K562 (cell line): Measurements from ENCODE around the gene OR2A14. TPM values are rescaled to one million over a fixed set of nuclear protein-coding genes. Genes with fewer than 3 reads are reported as not detected.

ENCODE experiments used
- CXXC5 ChIP-seq: fragments of 250-450 bp; sonication (Bioruptor Pico); IDR thresholded peaks from 2 replicates; pipeline ENCODE4 v1.8.0; 2022; ENCODE audit warnings: inconsistent platforms, mild to moderate bottlenecking, moderate library complexity
- TOE1 ChIP-seq, 2 experiments: fragments of 450-650 bp in 1 of 2; sonication (generic) in 1 of 2; formaldehyde crosslinking in 1 of 2; IDR thresholded peaks; 2 replicates each; pipeline versions ENCODE4 v1.7.1 to v1.8.0; 2016 to 2022; ENCODE audit warnings: borderline replicate concordance in 2 of 2, mild to moderate bottlenecking in 2 of 2, antibody characterized with exemption in 1 of 2, inconsistent platforms in 1 of 2, low read depth in 1 of 2, missing genetic modification reagents in 1 of 2, moderate library complexity in 1 of 2
- ZNF407 ChIP-seq: fragments of 450-650 bp; IDR thresholded peaks from 2 replicates; pipeline ENCODE4 v1.6.1; 2016; ENCODE audit warnings: low read depth
- polyA plus RNA-seq, 8 experiments: library from polyadenylated mRNA; depleted of rRNA in 4 of 8; stranded (reverse) in 5 of 8; unstranded in 3 of 8; fragments of >200 nt; fragmentation: Nextera tagmentation in 2 of 8; fragmentation: Illumina TruSeq in 1 of 8; extraction: Ambion mirVana in 2 of 8; extraction: Trizol in 1 of 8; gene quantifications; 2 replicates each; pipeline versions ENCODE4 v1.2.1 to v1.2.3, GENCODE V29; 2011 to 2014; ENCODE audit warnings: inconsistent platforms in 1 of 8, missing spikeins in 1 of 8
- total RNA-seq, 7 experiments: library from RNA; depleted of rRNA in 6 of 7; stranded (reverse); fragments of >200 nt in 6 of 7; fragmentation: Illumina TruSeq in 2 of 7; extraction: Trizol in 2 of 7; gene quantifications; 2 replicates each; pipeline versions ENCODE4 v1.2.1 to v1.2.3, GENCODE V29; 2011 to 2021; ENCODE audit warnings: low replicate concordance in 1 of 7

OR2A14 gene
- total and polyA plus RNA-seq, 9 of the 15 experiments (the other 6 are each of a cell fraction or from before 2014, with no cell fraction given) = not detected

- TF ChIP-seq ZNF407 (no peak), TOE1 (IDR thresholded peaks at IDR 0.05; ENCODE audit: borderline replicate concordance) (no peak), TOE1 (CRISPR knock-in tag; IDR thresholded peaks at IDR 0.05; ENCODE audit: borderline replicate concordance, low read depth) (no peak), CXXC5 (CRISPR knock-in tag) (no peak)
Measured at GRCh38 chr7:144100607-144101006, 22.4 kb upstream of the OR2A14 start (continued).
